Measurements from ENCODE around the gene MAGEB2. TPM values are rescaled to one million over a fixed set of nuclear protein-coding genes. Genes with fewer than 3 reads are reported as not detected.

MAGEB2 gene
- total RNA-seq, 1 experiment from 2014 or later = 0.13 TPM

DNA sequence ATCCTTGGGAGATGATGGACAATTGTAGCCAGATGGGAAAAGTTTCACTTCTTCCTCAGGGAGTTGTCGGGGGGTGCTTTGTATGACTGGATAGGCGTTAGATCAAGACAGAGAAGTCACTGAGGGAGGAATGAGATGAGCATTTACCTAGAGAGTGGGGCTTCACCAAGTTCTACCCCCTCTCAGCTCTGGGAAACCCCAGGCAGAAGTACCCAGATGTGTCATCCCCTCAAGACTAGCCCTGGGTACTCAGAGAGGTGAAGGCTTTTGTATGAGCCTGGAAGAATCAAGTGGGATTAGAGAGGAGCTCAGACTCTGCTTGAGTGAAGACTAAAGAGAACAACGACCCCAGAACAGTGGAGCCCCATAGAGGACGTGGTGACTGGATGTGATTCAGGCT is 33.5 kb downstream of the MAGEB2 start:
- Histone ChIP-seq H3K9me3 (ENCODE audit: control insufficient read depth, low read depth, low read length) (no peaks in the 10 kb centered on the region), H4K20me1 (ENCODE audit: control insufficient read depth, insufficient read depth, insufficient read length) (no peaks in the 10 kb centered on the region), H2BK5ac (ENCODE audit: insufficient read length, low read length) (no peak overlapping the region), H3K23me2 (ENCODE audit: insufficient read length, low read depth, low read length, poor library complexity, severe bottlenecking) (no peaks in the 10 kb centered on the region), H3K4ac (ENCODE audit: low read depth, low read length) (no peak overlapping the region), H3K23ac (ENCODE audit: insufficient read length, low read depth, low read length) (no peak overlapping the region), H4K91ac (ENCODE audit: insufficient read length, low read depth, low read length) (no peak overlapping the region), H3T11ph (ENCODE audit: low read length) (no peak overlapping the region), H2AFZ (ENCODE audit: low read length) (no peak overlapping the region), H3K14ac (ENCODE audit: insufficient read depth, low read length) (no peak overlapping the region), H2AK5ac (ENCODE audit: insufficient read length, low read length) (no peak overlapping the region), H3K4me1 (ENCODE audit: insufficient read depth, low read length) (no peaks in the 10 kb centered on the region), H2BK15ac (ENCODE audit: low read depth, low read length) (no peak overlapping the region), H3K4me2 (ENCODE audit: insufficient read depth, insufficient read length, low read length) (no peak overlapping the region), H3K27me3 (ENCODE audit: insufficient read depth, low read length) (no peaks in the 10 kb centered on the region), H2BK20ac (ENCODE audit: low read depth, low read length, poor library complexity, severe bottlenecking) (no peak overlapping the region), H4K5ac (ENCODE audit: insufficient read length, low read depth, low read length) (no peak overlapping the region), H3K79me2 (ENCODE audit: insufficient read depth, low read length) (no peaks in the 10 kb centered on the region), H2BK120ac (ENCODE audit: low read depth, low read length, poor library complexity, severe bottlenecking) (no peak overlapping the region), H4K8ac (replicated peaks; ENCODE audit: insufficient read length, low read depth, low read length) (no peak overlapping the region), H3K18ac (ENCODE audit: insufficient read length, low read depth, low read length) (no peak overlapping the region), H3K56ac (ENCODE audit: insufficient read length, low read depth, low read length) (no peak overlapping the region), H3K79me1 (ENCODE audit: insufficient read depth, low read depth, low read length, poor library complexity, severe bottlenecking) (no peaks in the 10 kb centered on the region), H2BK12ac (ENCODE audit: insufficient read length, low read depth, low read length) (no peak overlapping the region), H3K27ac (ENCODE audit: insufficient read length, low read depth, low read length) (no peak overlapping the region), H3K9ac (ENCODE audit: extremely low read depth, insufficient read length, low read length) (no peak overlapping the region)
- Mint-ChIP-seq H3K27ac (no peak overlapping the region), H3K4me3 (no peak overlapping the region), H3K36me3 (ENCODE audit: insufficient read depth in 1 of 3, low read depth in 3 of 3) (peaks cover 0 to 14% (median 1%) of the 10 kb centered on the region in 3 experiments; a peak in 3 of 7 replicates), H3K4me1 (peaks cover 8 to 17% of the 10 kb centered on the region in 2 experiments; a peak in 3 of 4 replicates), H3K9me3 (peaks cover 13 to 79% of the 10 kb centered on the region in 2 experiments; a peak in 4 of 5 replicates), H3K27me3 (ENCODE audit: low read depth) (peaks cover 4% of the 10 kb centered on the region; the same call in 1 of the 2 replicates)
- no peak for TF ChIP-seq CTCF (conservative IDR thresholded peaks at IDR 0.05)
- no CpG with 5 or more reads among the region's 4 CpGs for WGBS (ENCODE audit: extremely low coverage, insufficient read length, low lambda C conversion rate)
- DNase-seq = no peak

Measured in H9 (cell line).